SK-N-MC (cell line): ENCODE measurements around the gene FBXL20.
A peak's percentile ranks its signal among the peaks of the same experiment; 100 is the strongest.
"Not testable (repeated sequence)": the region's sequence is repeated elsewhere in the genome, so short reads cannot be mapped to it uniquely, and the experiment has no call there.

Source experiments
- DNase-seq: peaks from one replicate; pipeline ENCODE4 v3.0.0-alpha.2; 2011; ENCODE audit warnings: low read depth, low spot score
- H3K27ac ChIP-seq: fragments of 200-600 bp; sonication (generic); 2 replicates; pipeline ENCODE4 v1.5.1; 2016; ENCODE audit warnings: mixed run types
- H3K36me3 ChIP-seq: fragments of 200-600 bp; sonication (generic); 2 replicates; pipeline ENCODE4 v1.6.1; 2017; ENCODE audit warnings: antibody characterized with exemption, low read length, mixed read lengths; ENCODE audit not compliant: insufficient read depth
- H3K4me3 ChIP-seq: fragments of 200-600 bp; sonication (generic); 2 replicates; pipeline ENCODE4 v1.5.1; 2016
- H3K9ac ChIP-seq: fragments of 200-600 bp; sonication (generic); 2 replicates; pipeline ENCODE4 v1.8.0; 2017; ENCODE audit warnings: mixed run types, mixed read lengths; ENCODE audit not compliant: insufficient read length
- H3K9me3 ChIP-seq: fragments of 200-600 bp; sonication (generic); 2 replicates; pipeline ENCODE4 v1.6.1; 2017; ENCODE audit warnings: low read depth, mild to moderate bottlenecking, antibody characterized with exemption, low read length, moderate library complexity, mixed read lengths
- EZH2 ChIP-seq: fragments of 200-600 bp; sonication (generic); IDR thresholded peaks from one replicate; pipeline ENCODE4 v1.6.1; 2017; ENCODE audit warnings: antibody characterized with exemption
- FOXP2 ChIP-seq: optimal IDR thresholded peaks from 2 replicates; pipeline ENCODE3; 2011; ENCODE audit warnings: mild to moderate bottlenecking, moderate library complexity; ENCODE audit not compliant: insufficient read depth; ENCODE audit errors: extremely low read length, control extremely low read depth
- POLR2AphosphoS5 ChIP-seq: IDR thresholded peaks from 2 replicates; pipeline ENCODE4 v1.6.1; 2012; ENCODE audit warnings: mild to moderate bottlenecking, low read depth, low read length, borderline replicate concordance

Gene FBXL20, protein sequence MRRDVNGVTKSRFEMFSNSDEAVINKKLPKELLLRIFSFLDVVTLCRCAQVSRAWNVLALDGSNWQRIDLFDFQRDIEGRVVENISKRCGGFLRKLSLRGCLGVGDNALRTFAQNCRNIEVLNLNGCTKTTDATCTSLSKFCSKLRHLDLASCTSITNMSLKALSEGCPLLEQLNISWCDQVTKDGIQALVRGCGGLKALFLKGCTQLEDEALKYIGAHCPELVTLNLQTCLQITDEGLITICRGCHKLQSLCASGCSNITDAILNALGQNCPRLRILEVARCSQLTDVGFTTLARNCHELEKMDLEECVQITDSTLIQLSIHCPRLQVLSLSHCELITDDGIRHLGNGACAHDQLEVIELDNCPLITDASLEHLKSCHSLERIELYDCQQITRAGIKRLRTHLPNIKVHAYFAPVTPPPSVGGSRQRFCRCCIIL

DNA sequence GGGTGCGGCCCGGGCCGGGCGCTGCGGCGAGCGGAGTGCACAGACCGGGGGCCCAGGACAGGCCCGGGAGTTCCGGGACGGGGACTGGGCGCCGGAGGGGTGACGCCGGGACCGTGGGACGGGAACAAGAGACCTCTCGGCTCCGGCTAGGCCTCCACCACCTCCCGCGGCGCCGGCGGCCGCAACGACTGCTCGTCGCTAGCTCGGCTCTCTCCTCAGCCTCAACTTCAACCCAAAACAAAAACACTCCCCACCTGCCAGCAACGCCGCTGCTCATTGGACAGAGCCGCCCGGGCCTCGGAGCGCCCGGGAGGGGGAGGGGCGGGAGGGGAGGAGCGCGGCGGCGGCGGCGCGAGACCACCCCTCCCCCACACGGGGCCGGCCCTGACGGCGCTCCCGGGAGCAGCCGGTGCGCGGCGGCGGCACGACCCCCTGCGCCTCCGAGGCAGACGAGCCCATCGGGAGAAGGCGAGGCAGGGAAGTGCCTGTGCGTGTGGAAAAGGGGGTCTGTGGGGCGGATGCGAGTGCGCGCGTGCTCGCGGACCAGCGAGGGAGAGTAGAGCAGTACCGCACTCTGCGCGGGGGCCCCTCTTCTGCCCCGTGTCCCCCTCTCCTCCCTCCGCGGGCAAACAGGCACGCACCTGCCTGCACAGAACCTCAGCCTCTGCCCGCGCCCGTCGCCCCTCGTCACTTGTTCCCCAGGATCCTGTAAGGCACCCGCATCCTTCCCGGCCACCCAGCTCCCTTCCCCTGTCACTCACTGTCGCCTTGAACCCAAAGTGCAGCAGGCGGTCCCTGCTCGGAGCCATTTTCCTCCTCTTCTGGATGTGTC, at the start of gene FBXL20:
TSS of gene FBXL20 (minus strand) at position 215 of the 832 bp plus-strand sequence. CDS start 224 bp downstream, outside the sequence.
- Histone ChIP-seq H3K4me3 (peak within 1 kb of the TSS; percentile 83), H3K9ac (peak within 1 kb of the TSS; percentile 89), H3K36me3 (no peaks in the 10 kb centered on the region; the same call in 1 of the 2 replicates), H3K27ac (no peak within 1 kb of the TSS), H3K9me3 (no peaks in the 10 kb centered on the region)
- DNase-seq, result peak; percentile 32
- no peak for TF ChIP-seq EZH2
- peak; percentile 31; the same call in 1 of the 2 replicates for TF ChIP-seq POLR2AphosphoS5
- no peak for TF ChIP-seq FOXP2

DNA sequence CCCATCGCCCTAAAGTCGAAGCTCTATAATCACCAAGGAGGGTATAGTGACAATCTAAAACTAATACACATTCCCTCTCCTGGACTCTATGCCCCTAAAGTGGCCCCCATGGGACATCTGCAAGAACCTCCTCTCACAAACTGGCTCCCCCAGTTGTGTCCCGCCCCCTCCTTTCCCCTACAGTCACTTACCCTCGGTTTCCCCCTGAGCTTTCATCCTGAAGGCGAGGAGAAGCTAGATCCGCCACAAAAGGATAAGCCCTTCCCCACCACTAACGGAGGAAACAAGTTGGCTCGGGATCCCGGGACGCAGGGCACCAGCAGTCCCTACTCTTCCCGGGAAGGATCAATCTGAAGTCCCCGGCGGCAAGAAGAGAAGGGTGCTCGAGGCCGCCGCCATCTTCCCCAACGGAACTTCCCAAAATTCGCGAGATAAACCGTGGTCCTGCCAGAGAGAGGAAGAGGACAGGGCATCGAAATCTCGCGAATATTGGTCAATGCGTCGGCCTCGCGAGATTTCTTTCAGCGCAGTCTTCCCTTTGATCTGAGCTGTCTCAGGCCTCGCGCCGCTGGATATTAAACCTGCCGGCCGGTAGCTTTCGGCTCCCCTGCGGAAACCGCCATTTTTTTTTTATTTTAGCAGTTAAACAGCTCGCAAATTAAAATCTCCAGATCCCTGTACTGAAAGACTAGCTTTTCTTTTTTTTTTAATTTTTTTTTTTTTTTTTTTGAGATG, 49.6 kb upstream of the FBXL20 start, which contains the start of gene MED1:
TSS of gene MED1 (minus strand) at position 417 of the 735 bp plus-strand sequence. CDS start at position 216, 201 bp downstream.
- H3K27ac ChIP-seq, result peak within 1 kb of the TSS; percentile 90
- H3K9me3 ChIP-seq, result no peaks in the 10 kb centered on the region
- H3K36me3 ChIP-seq, result peaks cover 17% of the 10 kb centered on the region
- peak within 1 kb of the TSS; percentile 98 for H3K9ac ChIP-seq
- TF ChIP-seq POLR2AphosphoS5 (peak; percentile 96), FOXP2 (no peak)
- H3K4me3 ChIP-seq, result peak within 1 kb of the TSS; percentile 89
- peak; percentile 92 for DNase-seq

DNA sequence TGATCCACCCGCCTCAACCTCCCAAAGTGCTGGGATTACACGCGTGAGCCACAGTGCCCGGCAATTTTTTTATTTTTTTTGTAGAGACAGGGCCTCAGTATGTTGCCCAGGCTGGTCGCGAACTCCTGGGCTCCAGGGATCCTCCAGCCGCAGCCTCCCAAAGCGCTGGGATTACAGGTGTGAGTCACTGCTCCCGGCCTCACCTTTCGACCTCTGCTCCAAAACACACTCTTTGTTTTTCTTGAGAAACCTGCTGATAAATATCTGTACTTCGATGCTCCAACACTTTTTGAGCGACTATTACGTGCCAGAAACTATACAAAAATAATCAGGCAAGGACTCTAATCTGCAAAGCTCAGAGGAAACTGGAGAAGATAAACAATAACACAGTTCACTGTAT, 48.6 kb upstream of the FBXL20 start:
- peaks cover 26% of the 10 kb centered on the region for H3K36me3 ChIP-seq
- no peaks in the 10 kb centered on the region for H3K9me3 ChIP-seq
- H3K9ac ChIP-seq, result peak overlapping the region; percentile 98
- no peak overlapping the region for H3K27ac ChIP-seq
- H3K4me3 ChIP-seq, result peak overlapping the region; percentile 89
- TF ChIP-seq FOXP2, result no peak
- no peak for TF ChIP-seq POLR2AphosphoS5
- TF ChIP-seq EZH2, result no peak
- no peak for DNase-seq

DNA sequence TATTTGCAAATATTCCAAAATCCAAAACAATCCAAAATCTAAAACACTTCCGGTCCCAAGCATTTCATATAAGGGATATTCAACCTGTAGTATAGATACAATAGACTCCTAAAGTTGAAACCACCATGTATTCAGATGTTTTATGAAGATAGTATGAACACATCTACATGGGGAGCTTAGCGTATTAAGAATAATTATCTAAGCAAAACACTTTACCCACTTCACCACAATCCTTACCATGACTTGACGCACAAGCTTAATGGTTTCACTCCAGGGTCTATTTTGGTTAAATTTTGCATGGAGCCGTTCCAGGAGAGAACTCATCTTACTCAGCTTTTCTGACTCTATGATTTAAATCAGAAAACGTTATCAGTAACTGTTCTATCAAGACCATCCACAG, 46.1 kb upstream of the FBXL20 start:
- TF ChIP-seq EZH2, result no peak
- TF ChIP-seq POLR2AphosphoS5, result no peak
- TF ChIP-seq FOXP2, result no peak
- no peak for DNase-seq
- no peak overlapping the region for H3K4me3 ChIP-seq
- H3K27ac ChIP-seq, result no peak overlapping the region
- H3K36me3 ChIP-seq, result peaks cover 42% of the 10 kb centered on the region
- no peak overlapping the region for H3K9ac ChIP-seq
- no peaks in the 10 kb centered on the region for H3K9me3 ChIP-seq

DNA sequence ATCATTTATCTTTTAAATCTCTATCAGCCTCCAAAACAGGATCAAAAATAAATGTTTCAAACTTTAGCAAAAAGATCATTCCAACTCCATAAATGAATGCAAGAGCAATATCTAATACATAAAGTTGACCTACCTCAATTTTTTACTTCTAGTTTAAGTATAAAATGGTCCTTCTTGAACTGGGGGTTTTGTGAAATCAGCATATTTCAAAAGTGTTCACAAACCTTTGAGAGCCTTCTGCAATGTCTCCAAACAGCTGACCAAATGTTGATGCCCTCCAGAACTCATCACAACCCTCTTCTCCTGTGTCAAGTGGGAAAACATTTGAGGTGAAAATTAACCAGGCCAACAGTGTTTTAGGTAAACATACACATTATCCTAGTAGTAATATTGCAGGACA, 41.9 kb upstream of the FBXL20 start:
- Histone ChIP-seq H3K27ac (no peak overlapping the region), H3K4me3 (no peak overlapping the region), H3K36me3 (peaks cover 81% of the 10 kb centered on the region), H3K9me3 (no peaks in the 10 kb centered on the region), H3K9ac (no peak overlapping the region)
- TF ChIP-seq FOXP2 (no peak), POLR2AphosphoS5 (no peak), EZH2 (no peak)
- no peak for DNase-seq

DNA sequence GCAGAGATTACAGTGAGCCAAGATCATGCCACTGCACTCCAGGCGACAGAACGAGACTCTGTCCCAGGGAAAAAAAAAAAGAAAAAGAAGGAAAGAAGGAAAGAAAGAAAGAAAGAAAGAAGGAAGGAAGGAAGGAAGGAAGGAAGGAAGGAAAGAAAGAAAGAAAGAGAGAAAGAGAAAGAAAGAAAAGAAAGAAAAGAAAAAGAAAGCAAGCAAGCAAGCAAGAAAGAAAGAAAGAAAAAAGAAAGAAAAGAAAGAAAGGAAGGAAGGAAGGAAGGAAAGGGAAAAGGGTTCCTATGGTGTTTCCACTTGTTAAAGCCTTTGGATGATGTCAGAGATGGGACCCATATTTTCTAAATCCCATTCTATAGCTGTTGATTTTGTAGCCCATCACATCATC, 38.4 kb upstream of the FBXL20 start:
- DNase-seq, H3K9ac ChIP-seq, H3K4me3 ChIP-seq, H3K9me3 ChIP-seq, H3K27ac ChIP-seq: not testable (repeated sequence)
- H3K36me3 ChIP-seq, result peaks cover 73% of the 10 kb centered on the region

DNA sequence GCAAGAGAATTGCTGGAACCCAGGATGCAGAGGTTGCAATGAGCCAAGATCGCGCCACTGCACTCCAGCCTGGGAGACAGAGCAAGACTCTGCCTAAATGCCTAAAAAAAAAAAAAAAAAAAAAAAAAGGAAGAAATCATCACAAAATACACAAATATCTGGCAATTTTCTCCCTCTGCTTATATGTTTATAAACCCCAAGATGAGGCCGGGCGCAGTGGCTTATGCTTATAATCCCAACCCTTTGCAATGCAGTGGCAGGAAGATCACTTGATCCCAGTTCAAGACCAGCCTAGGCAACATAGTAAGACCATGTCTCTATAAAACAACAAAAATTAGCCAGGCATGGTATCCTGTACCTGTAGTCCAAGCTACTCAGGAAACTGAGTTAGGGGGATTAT, 28.2 kb upstream of the FBXL20 start:
- no peak for TF ChIP-seq EZH2
- no peak for TF ChIP-seq FOXP2
- TF ChIP-seq POLR2AphosphoS5, result no peak
- no peak for DNase-seq
- peaks cover 74% of the 10 kb centered on the region for H3K36me3 ChIP-seq
- H3K9ac ChIP-seq, result no peak overlapping the region
- no peaks in the 10 kb centered on the region for H3K9me3 ChIP-seq
- no peak overlapping the region for H3K4me3 ChIP-seq
- H3K27ac ChIP-seq, result no peak overlapping the region

DNA sequence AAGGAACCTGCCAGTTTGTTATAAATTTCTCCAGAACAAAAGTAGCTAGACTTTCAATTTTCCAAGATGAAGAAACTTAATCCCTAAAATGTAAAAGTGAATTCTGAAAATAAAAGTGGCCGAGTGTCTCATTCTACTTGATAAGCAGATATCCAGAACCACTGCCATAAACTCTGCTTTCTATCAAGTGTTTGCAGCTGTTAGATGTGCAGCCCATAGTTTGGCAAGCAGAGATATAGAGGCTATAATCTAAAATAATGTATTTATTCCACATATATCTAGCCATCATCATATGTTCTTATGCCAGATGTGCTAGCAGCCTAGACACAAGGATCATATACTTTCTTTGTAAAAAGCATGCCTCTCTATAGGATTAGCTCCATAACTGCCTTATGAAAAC, 14.7 kb upstream of the FBXL20 start:
- H3K4me3 ChIP-seq, result no peak overlapping the region
- TF ChIP-seq FOXP2, result no peak
- no peak for TF ChIP-seq EZH2
- no peak for TF ChIP-seq POLR2AphosphoS5
- no peak overlapping the region for H3K9ac ChIP-seq

More for the DNA sequence above, 14.7 kb upstream of the FBXL20 start:
- H3K36me3 ChIP-seq, result peaks cover 66% of the 10 kb centered on the region
- no peaks in the 10 kb centered on the region for H3K9me3 ChIP-seq
- DNase-seq, result no peak
- no peak overlapping the region for H3K27ac ChIP-seq
